B cell (primary cell): Measurements from ENCODE around the gene USP27X.

Experiments used
- EZH2 ChIP-seq: IDR thresholded peaks from 2 replicates; pipeline ENCODE4 v1.6.1; 2012; ENCODE audit warnings: borderline replicate concordance, low read depth, mild to moderate bottlenecking, moderate library complexity, low read length; ENCODE audit not compliant: insufficient read depth, poor library complexity, severe bottlenecking
- TF ChIP-seq, protein P1 (sequence below): fragments of 200-600 bp; IDR thresholded peaks from one replicate; pipeline ENCODE4 v1.8.0; 2022; ENCODE audit warnings: antibody characterized with exemption, mild to moderate bottlenecking

- TF ChIP-seq, protein P1, sequence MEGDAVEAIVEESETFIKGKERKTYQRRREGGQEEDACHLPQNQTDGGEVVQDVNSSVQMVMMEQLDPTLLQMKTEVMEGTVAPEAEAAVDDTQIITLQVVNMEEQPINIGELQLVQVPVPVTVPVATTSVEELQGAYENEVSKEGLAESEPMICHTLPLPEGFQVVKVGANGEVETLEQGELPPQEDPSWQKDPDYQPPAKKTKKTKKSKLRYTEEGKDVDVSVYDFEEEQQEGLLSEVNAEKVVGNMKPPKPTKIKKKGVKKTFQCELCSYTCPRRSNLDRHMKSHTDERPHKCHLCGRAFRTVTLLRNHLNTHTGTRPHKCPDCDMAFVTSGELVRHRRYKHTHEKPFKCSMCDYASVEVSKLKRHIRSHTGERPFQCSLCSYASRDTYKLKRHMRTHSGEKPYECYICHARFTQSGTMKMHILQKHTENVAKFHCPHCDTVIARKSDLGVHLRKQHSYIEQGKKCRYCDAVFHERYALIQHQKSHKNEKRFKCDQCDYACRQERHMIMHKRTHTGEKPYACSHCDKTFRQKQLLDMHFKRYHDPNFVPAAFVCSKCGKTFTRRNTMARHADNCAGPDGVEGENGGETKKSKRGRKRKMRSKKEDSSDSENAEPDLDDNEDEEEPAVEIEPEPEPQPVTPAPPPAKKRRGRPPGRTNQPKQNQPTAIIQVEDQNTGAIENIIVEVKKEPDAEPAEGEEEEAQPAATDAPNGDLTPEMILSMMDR, result no peak
- TF ChIP-seq EZH2, result no peak
Measured at GRCh38 chrX:49912861-49913260, 33.6 kb downstream of the USP27X start.
